HTR-8/SVneo (cell line): ENCODE data around the gene KIF26B.

Experiments
- DNase-seq: peaks from one replicate; pipeline ENCODE4 v3.0.0; 2011; ENCODE audit warnings: low spot score, mixed read lengths; ENCODE audit not compliant: insufficient read length
- FAIRE-seq: peaks from 2 replicates; lab custom pipeline; 2011; peaks lifted over from hg19 to GRCh38; lab: Jason Lieb, UNC

The KIF26B gene

DNA sequence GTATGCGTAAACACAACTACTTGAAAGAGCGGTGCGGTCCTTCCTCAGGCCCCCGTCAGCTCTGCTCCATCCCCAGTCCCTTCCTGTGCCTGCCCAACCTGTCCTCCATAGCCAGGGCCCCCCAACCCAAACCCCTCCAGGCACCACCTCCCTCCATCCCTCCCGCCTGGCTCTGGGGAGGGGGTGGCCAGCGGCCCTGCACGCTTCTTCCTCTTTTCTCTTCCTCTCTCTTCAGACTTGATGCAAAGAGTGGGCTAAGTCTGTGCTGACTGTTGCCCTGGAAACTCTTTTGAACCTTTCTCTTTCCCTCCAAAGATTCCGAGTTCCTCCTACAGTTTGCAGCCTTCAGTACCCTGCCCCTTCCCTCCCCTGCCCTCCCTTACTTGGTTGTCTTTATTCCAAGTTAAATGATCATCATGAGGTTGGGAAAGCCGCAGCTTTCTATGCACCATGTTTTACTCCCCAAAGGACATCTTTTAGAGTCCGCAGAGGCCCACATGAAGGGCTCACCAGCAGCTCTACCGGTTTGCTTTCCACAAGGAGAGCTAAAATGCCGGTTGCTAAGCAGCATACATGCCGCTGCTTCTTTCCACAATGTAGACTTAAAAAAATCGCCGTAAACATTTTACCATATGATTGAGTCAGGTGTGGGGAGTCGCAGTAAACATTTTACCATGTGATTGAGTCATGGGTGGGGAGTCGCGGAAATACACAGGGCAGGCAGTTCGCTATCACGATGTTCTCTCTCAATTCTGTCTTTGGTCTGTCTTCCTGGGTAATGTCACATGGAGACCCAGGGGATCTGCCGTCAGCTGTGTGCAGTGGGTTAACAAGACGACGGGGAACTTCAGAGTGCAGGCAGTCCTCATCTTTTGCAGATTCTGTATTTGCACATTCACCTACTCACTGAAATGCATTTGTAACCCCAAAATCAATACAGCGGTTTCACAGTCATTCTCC is 525.3 kb downstream of the KIF26B start:
- DNase-seq = no peak
- FAIRE-seq = no peak

DNA sequence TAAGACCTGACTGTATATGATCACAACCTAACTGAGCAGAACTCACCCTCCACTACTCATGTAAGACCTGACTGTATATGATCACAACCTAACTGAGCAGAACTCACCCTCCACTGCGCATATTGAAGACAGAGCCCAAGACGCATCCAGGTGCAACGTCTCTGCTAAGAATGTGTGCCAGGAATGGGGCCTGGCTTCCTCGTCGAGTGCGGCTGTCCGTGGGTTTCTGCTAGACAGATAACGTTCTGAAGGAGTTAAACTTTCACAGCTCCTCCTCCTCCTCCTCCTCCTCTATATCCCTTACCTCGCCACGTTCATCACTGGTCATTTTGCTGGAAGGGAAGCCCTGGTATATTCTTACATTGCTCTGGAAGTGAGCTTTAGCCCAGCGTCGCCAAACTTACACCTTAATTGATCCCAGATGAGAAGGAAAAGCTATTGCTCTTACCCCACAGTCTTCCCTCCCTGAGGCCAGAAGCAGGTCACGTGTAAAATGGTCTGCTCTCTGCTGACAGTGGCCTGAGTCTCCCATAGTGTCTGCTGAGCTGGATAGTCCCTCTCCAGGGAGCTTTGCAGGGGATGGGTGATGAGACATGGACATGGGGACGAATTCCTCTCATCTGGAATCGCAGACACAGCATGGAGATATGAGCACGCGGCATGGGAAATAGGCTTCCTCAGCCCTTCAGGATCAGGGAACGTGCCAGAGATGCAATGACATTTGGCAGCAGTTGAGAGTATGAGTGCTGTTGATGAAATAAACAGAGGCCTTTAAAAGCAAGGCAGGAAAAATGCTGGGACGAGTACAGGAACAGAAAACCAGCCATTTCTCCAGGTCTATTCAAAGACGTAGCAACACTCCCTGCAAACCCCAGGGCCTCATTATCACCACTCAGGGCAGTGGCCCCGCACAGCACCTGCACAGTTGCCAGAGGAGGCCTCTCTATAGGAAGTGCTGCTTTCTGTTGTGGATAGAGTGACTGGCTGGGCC is 528.1 kb downstream of the KIF26B start:
- DNase-seq = no peak
- no peak for FAIRE-seq

DNA sequence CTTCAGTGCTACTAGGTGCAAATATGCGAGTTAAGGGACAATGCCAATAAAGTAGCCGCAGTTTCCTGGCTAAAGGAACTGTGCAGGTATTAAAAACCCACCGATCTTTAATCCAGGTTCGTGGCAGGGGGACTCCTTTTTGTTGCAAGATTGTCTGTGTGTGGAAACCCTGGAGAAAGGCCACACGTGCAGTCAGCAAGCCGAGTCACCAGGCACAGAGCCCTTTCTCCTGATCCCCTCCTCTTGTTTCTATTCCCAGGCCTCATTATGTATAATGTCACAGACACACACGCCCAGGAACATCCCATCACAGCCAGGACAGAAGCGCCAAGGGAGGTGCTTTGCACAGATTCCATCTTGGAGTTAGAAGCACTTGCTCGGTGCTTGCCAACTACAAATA is 528.9 kb downstream of the KIF26B start:
- FAIRE-seq (no peak), DNase-seq (no peak)

DNA sequence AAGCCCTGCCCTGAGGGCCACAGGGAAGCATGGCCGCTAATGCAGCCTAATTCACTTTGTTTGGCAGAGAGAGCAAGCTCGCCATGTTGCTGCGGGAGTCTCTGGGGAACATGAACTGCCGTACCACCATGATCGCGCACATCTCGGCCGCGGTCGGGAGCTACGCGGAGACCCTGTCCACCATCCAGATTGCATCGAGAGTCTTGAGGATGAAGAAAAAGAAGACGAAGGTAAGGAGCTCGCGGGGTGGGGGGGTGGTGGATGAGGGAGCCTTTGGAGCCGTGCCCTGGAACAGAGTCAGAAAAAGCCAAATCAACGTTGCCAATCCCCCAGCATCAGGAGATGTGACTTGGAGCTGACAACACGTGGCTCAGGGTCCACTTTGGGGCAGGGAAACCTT is 529.4 kb downstream of the KIF26B start:
- DNase-seq (no peak), FAIRE-seq (no peak)

DNA sequence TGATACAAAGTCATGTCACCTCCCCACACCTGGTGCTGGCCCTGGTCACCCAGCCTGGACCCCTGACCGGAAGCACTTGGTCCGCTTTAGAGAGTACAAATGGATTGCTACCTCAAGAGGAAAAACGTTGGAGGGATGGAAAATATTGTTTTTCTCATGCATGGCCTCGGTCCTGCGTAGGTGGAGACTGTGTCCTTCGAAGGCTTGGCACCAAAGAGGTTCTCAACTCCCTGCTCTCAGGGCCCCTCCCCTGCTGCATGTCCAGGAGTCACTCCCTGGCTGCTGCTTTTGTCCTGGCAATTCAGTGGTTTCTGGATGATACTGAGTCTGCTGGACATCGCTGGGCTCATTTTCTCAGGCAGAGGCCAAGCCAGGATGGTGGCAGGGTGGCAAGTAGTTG is 529.8 kb downstream of the KIF26B start:
- FAIRE-seq (no peak), DNase-seq (no peak)

DNA sequence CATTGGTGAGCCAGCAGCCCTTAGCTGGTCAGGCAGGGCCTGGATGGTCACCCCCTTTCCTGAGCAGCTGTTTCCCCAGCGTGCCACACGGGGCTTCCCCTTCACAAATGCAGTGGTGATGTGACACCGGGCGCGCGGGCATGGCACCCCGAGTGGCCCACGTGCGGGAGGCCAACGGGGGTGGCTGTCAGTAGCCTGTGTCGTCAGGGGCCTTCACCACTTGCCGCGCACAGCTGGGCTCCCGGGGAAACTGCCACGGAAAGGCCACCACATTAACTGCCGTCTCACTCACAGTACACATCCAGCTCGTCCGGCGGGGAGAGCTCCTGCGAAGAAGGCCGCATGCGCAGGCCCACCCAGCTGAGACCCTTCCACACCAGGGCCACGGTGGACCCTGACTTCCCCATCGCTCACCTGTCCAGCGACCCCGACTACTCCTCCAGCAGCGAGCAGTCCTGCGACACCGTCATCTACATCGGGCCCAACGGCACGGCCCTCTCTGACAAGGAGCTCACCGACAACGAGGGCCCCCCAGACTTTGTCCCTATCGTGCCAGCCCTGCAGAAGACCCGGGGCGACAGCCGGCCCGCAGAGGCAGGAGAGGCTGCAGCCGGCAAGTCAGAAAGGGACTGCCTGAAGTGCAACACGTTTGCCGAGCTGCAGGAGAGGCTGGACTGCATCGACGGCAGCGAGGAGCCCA is 530.5 kb downstream of the KIF26B start:
- DNase-seq = no peak
- no peak for FAIRE-seq

DNA sequence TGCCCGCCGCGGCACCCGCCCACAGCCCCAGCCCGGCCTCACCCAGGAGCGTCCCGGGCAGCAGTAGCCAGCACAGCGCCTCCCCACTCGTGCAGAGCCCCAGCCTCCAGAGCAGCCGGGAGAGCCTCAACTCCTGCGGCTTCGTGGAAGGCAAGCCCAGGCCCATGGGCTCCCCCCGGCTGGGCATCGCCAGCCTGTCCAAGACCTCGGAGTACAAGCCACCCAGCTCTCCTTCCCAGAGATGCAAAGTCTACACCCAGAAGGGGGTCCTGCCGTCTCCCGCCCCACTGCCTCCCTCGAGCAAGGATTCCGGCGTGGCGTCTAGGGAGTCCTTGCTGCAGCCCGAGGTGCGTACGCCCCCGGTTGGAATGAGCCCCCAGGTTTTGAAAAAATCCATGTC is 531.2 kb downstream of the KIF26B start:
- FAIRE-seq = no peak
- DNase-seq = no peak

DNA sequence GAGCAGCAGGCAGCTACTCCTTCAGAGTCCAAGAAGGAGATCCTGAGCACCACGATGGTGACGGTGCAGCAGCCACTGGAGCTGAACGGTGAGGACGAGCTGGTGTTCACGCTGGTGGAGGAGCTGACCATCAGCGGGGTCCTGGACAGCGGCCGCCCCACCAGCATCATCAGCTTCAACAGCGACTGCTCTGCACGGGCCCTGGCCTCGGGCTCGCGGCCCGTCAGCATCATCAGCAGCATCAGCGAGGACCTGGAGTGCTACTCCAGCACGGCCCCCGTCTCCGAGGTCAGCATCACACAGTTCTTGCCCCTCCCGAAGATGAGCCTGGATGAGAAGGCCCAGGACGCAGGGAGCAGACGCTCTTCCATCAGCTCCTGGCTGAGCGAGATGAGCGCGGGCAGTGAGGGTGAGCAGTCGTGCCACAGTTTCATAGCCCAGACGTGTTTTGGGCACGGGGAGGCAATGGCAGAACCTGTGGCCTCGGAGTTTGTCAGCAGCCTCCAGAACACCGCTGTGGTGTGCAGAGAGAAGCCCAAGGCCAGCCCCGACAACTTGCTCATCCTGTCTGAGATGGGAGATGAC is 531.8 kb downstream of the KIF26B start:
- no peak for FAIRE-seq
- DNase-seq = no peak

DNA sequence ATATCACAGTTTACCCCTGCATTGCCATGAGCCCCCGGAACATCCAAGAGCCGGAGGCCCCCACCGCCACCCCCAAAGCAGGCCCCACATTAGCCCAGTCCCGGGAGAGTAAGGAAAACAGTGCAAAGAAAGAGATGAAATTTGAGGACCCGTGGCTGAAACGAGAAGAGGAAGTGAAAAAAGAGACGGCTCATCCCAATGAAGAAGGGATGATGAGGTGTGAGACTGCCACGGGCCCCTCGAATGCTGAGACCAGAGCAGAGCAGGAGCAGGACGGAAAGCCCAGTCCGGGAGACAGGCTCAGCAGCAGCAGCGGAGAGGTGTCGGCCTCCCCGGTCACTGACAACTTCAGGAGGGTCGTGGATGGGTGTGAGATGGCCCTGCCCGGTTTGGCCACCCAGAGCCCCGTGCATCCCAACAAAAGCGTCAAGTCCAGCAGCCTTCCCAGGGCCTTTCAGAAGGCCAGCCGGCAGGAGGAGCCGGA is 532.4 kb downstream of the KIF26B start:
- DNase-seq (no peak), FAIRE-seq (no peak)

DNA sequence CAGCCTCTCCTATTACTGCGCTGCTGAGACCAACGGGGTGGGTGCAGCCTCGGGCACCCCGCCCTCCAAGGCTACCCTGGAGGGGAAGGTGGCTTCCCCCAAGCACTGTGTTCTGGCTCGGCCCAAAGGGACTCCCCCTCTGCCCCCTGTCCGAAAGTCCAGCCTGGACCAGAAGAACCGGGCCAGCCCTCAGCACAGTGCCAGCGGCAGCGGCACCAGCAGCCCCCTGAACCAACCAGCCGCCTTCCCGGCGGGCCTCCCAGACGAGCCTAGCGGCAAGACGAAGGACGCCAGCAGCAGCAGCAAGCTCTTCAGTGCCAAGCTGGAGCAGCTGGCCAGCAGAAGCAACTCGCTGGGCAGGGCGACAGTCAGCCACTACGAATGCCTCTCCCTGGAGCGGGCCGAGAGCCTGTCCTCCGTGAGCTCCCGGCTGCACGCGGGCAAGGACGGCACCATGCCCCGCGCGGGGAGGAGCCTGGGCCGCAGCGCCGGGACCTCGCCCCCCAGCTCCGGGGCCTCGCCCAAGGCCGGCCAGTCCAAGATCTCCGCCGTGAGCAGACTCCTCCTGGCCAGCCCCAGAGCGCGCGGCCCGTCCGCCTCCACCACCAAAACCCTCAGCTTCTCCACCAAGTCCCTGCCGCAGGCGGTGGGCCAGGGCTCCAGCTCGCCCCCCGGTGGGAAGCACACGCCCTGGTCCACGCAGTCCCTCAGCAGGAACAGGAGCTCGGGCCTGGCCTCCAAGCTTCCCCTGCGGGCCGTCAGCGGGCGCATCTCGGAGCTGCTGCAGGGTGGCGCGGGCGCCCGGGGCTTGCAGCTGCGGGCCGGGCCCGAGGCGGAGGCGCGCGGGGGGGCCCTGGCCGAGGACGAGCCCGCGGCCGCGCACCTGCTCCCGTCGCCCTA is 533.1 kb downstream of the KIF26B start:
- FAIRE-seq = no peak
- DNase-seq = no peak

DNA sequence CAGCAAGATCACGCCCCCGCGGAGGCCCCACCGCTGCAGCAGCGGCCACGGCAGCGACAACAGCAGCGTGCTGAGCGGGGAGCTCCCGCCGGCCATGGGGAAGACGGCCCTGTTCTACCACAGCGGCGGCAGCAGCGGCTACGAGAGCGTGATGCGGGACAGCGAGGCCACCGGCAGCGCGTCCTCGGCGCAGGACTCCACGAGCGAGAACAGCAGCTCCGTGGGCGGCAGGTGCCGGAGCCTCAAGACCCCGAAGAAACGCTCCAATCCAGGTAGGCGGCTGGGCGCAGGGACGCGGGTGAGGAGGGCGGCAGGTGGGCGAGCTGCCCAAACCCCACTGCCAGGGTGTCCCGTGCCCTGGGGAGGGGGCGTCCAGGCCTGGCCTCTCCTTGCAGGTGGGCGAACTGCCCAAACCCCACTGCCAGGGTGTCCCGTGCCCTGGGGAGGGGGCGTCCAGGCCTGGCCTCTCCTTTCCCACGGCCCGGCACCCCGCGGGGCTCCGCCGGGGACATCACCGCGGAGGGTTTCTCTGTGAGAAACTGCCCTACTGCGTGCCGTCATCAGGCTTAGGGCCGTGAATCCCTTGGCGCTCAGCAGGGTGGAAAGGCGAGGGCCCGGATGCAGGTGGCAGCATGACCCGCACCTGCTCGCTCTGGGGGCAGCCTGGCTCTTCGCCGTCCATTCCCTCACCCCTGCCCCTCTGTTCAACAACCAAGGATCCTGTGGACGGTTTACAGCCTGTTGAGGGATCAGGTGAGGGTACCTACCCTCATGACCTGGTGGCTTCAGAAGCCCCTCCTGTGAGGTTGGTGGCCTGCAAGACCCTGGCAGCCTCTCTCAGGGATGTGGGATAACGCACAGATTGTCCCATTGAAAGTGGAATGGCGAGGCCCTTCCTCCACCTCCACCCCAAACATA is 534.0 kb downstream of the KIF26B start:
- no peak for FAIRE-seq
- DNase-seq = no peak

DNA sequence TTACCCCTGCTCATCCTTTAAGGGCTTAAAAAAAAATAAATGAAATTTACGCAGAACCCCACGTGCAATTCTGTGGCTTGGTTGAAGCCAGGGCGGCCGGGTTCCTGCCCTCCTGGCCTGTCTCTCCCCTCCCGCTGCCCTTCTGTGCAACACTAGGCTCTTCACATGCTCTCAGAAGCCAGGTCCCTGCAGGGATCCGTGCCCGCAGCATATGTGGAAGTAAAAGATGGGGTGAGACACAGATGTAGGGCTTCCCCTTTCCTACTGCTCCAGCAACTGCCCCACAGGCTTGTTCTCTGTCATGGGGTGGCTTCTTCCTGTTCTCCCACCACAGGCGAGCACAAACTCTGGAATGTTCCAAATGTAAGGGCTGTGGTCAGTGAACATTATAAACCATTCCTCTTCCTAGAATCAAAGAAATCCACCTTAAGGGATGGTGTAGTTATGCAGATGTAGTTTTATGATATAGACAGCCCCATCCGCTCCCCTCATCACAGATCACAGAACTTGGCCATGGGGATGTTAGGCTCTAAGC is 535.4 kb downstream of the KIF26B start:
- no peak for FAIRE-seq
- no peak for DNase-seq

DNA sequence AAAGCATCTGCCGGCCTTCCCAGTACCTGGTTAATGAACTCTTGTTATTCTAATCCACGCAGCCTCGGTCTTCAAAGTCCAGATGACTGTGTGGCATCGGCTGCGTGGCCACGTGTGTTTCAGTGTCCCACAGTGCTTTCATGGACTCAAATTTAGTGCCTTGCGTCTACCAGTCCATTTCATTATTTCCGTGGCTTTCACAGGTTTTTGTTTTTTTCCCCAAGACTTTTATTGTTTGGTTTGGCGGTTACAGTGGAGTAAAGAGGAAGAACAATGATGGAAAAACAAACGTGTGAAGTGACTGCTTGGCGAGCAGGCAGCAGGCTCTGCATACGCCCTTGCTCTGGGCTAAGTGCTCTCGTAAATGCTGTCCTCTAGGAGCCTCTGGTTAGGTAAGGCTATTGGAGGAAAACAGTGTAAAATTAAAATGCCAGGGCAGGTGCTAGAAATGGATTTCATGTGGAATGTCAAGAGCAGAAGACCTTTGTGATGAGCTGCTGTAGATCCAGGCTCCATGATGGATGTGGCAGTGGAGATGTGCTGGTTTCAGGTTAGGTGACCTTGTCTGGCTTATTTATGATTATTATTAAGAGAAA is 536.3 kb downstream of the KIF26B start:
- FAIRE-seq = no peak
- no peak for DNase-seq

DNA sequence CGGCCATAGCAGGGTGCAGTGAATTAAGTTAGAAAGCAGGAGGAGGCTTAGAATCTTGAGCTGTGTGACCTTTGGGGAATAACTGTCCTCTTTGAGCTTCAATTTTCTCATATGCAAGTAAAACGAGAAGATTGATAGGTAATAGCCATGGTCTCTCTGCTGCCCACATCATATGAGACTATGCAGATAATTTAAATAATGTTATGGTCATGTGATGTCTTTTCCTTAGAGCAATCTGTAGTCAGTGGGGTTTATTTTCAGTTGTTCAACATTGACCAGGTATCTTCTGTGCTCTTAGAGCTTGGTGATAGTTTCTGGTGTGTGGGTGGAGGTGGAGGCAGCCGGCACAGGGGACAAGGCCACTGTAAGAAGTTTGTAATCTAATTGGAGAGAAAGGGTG is 537.1 kb downstream of the KIF26B start:
- FAIRE-seq (no peak), DNase-seq (no peak)

DNA sequence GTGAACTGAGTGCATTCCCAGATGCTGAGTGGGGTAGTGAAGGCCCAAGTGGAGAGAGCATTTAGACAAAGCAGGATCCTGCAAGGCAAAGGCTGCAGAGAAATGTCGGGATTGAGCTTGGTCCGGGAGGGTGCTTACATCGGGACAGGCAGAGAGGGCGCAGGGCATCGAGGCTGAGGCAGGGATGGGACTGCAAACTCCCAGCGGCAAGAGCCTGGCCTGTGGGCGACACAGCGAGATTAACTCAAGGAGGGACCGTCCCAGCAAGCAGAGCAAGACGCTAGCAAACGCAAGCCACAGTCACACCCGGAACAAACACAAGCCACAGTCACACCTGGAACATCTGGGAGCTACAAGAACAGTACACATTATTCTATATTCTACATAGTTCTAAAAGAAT is 537.5 kb downstream of the KIF26B start:
- no peak for DNase-seq
- FAIRE-seq = no peak

DNA sequence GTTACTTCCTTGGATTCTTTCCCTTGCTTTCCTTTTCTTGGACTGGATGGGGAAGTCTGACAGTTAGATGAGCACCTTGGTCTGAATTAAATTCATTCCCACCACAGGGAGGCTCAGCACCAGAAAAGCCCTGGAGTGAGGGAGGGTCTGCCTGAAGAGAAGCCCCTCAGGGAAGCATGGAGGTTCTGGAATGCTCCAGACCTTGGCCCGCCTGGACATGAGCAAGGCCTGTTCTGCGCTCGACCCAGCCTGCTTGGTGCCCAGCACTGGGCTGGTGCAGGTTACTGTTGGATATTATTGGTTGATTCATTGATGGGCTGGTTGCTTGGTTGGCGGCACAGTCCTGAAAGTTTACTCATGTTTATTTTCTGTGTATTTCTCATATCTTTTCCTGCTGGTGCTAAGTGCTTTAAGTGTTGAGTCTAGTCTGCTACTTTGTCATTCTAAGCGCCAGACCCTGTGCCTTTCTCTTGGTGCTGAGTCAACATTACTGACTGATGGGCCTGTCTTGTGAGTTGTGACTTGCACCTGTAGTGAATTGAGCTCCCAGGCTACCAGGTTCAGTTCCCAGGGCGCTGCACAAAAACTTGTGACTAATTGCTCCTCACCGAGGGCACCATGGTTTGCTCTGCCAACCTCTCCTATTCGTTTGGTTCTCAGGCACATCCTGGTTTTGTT is 538.5 kb downstream of the KIF26B start:
- no peak for DNase-seq
- FAIRE-seq = no peak
